A673 (cell line): Measurements from ENCODE around the gene CBX3. TPM values are rescaled to one million over a fixed set of nuclear protein-coding genes. Genes with fewer than 3 reads are reported as not detected.
"Not testable (repeated sequence)": the region's sequence is repeated elsewhere in the genome, so short reads cannot be mapped to it uniquely, and the experiment has no call there.

ENCODE experiments used
- BruUV-seq: library from RNA; stranded (reverse); fragments of 400-500 nt; replicated peaks from 2 replicates; lab custom pipeline; 2021; lab: Mats Ljungman, UMichigan
- CTCF ChIA-PET: fragments of 300-600 bp; sonication (Branson Sonifier 250); formaldehyde crosslinking; loops from one replicate; lab custom pipeline; 2022; ENCODE audit warnings: antibody characterized with exemption; lab: Charles Lee
- POLR2A ChIA-PET: fragments of 300-600 bp; sonication (Branson Sonifier 250); formaldehyde crosslinking; loops from one replicate; lab custom pipeline; 2022; ENCODE audit warnings: antibody characterized with exemption; ENCODE audit not compliant: low non-redundant PET; lab: Charles Lee
- DNase-seq: peaks from one replicate; pipeline ENCODE4 v3.0.0-alpha.2; 2015; ENCODE audit warnings: low spot score
- H3K27ac ChIP-seq: fragments of 200-600 bp; sonication (generic); 2 replicates; pipeline ENCODE4 v1.5.1; 2016; ENCODE audit warnings: mixed run types, low read depth, mild to moderate bottlenecking, mixed read lengths, antibody characterized with exemption, low read length; ENCODE audit not compliant: poor library complexity, severe bottlenecking
- H3K27me3 ChIP-seq: fragments of 200-600 bp; sonication (generic); replicated peaks from 2 replicates; pipeline ENCODE4 v1.6.1; 2017; ENCODE audit warnings: mixed run types, low read depth, mild to moderate bottlenecking, mixed read lengths, antibody characterized with exemption, low read length; ENCODE audit not compliant: insufficient read depth, poor library complexity
- H3K36me3 ChIP-seq: fragments of 200-600 bp; sonication (generic); 2 replicates; pipeline ENCODE4 v1.6.1; 2016; ENCODE audit warnings: mixed run types, mild to moderate bottlenecking, mixed read lengths, antibody characterized with exemption, low read length; ENCODE audit not compliant: insufficient read depth, poor library complexity, severe bottlenecking
- H3K4me1 ChIP-seq: fragments of 200-600 bp; sonication (generic); 2 replicates; pipeline ENCODE4 v1.6.1; 2017; ENCODE audit warnings: mixed run types, mild to moderate bottlenecking, mixed read lengths, antibody characterized with exemption, low read length; ENCODE audit not compliant: insufficient read depth, poor library complexity, severe bottlenecking
- H3K4me3 ChIP-seq: fragments of 200-600 bp; sonication (generic); 2 replicates; pipeline ENCODE4 v1.5.1; 2016; ENCODE audit warnings: low read depth, mixed run types, mild to moderate bottlenecking, mixed read lengths, low read length; ENCODE audit not compliant: poor library complexity, severe bottlenecking
- H3K9me3 ChIP-seq: fragments of 200-600 bp; sonication (generic); 2 replicates; pipeline ENCODE4 v1.6.1; 2016; ENCODE audit warnings: mixed run types, low read depth, mild to moderate bottlenecking, mixed read lengths, antibody characterized with exemption, low read length; ENCODE audit not compliant: poor library complexity, severe bottlenecking
- CTCF ChIP-seq: fragments of 300-800, 200-600 bp; sonication (generic); conservative IDR thresholded peaks from 2 replicates; pipeline ENCODE4 v1.5.1; 2017; ENCODE audit warnings: low read depth, mild to moderate bottlenecking, antibody characterized with exemption, low read length, moderate library complexity, mixed read lengths
- EZH2 ChIP-seq: fragments of 200-600 bp; sonication (generic); IDR thresholded peaks from 2 replicates; pipeline ENCODE4 v1.6.1; 2017; ENCODE audit warnings: borderline replicate concordance, low read depth, mild to moderate bottlenecking, mixed read lengths, antibody characterized with exemption, low read length; ENCODE audit not compliant: poor library complexity, severe bottlenecking
- intact Hi-C: fragments of 100-400 bp; cut with micrococcal nuclease; formaldehyde crosslinking; loops from one replicate; pipeline ENCODE4 v1.10.0; 2022; ENCODE audit not compliant: unreplicated experiment
- total RNA-seq: library from RNA; stranded (reverse); gene quantifications from 2 replicates; pipeline ENCODE4 v1.2.3, GENCODE V29; 2021

The CBX3 gene
- total RNA-seq, 1 experiment from 2014 or later = 228 TPM

GRCh38 chr7:26250239-26250638 lies 48.7 kb downstream of the CBX3 start:
- H3K36me3 ChIP-seq = no peaks in the 10 kb centered on the region
- no TSS peak for BruUV-seq
- CTCF ChIA-PET = no interaction called here
- H3K9me3 ChIP-seq = no peaks in the 10 kb centered on the region
- POLR2A ChIA-PET = no interaction called here
- no peak overlapping the region for H3K4me3 ChIP-seq
- DNase-seq = no peak
- no peaks in the 10 kb centered on the region for H3K4me1 ChIP-seq
- TF ChIP-seq EZH2 = no peak
- TF ChIP-seq CTCF = no peak
- intact Hi-C loops = no loop called here
- no peaks in the 10 kb centered on the region for H3K27me3 ChIP-seq
- H3K27ac ChIP-seq = no peak overlapping the region

- DNase-seq, H3K36me3 ChIP-seq, POLR2A ChIA-PET, H3K4me3 ChIP-seq, intact Hi-C loops, H3K4me1 ChIP-seq, CTCF ChIA-PET, H3K9me3 ChIP-seq, H3K27me3 ChIP-seq, BruUV-seq, H3K27ac ChIP-seq: not testable (repeated sequence)
Observed at GRCh38 chr7:26261866-26262265, 60.3 kb downstream of the CBX3 start.

Other genes starting within 250 kb of the CBX3 start
- gene NFE2L3, start 49.5 kb upstream of the CBX3 start, total RNA-seq = 8.5 and 8.6 TPM in 2 replicates
- 1,150 and 1,229 TPM in 2 replicates for gene HNRNPA2B1, start 999 bp upstream of the CBX3 start, total RNA-seq
- 0.70 and 1.1 TPM in 2 replicates for gene SNX10, start 90.1 kb downstream of the CBX3 start, total RNA-seq